Common myeloid progenitor, CD34-positive (primary cell): ENCODE measurements around the gene TNIP2.
A peak's percentile ranks its signal among the peaks of the same experiment; 100 is the strongest.
"Not testable (repeated sequence)": the region's sequence is repeated elsewhere in the genome, so short reads cannot be mapped to it uniquely, and the experiment has no call there.

Experiments used
- CTCF ChIA-PET: fragments of 350-600 bp; sonication (Branson Sonifier 250); formaldehyde crosslinking; loops from one replicate; lab custom pipeline; 2021; ENCODE audit warnings: antibody characterized with exemption; lab: Charles Lee
- POLR2A ChIA-PET: fragments of 350-600 bp; sonication (Branson Sonifier 250); formaldehyde crosslinking; loops from one replicate; lab custom pipeline; 2021; ENCODE audit warnings: antibody characterized with exemption; lab: Charles Lee
- DNase-seq, 3 donors: peaks; one replicate each; pipeline versions ENCODE4 v3.0.0 to v3.0.0-alpha.2; 2013
- H3K27ac ChIP-seq, 2 experiments: 1 replicate in 1 of 2; 2 replicates in 1 of 2; pipeline ENCODE4 v1.7.0; 2013; ENCODE audit warnings: inconsistent platforms in 2 of 2, low read length in 2 of 2, mild to moderate bottlenecking in 2 of 2, low read depth in 1 of 2, moderate library complexity in 1 of 2; ENCODE audit not compliant: severe bottlenecking in 2 of 2, insufficient read depth in 1 of 2, poor library complexity in 1 of 2
- H3K27me3 ChIP-seq, 5 experiments: replicated peaks in 2 of 5; 1 replicate in 3 of 5; 2 replicates in 2 of 5; pipeline versions ENCODE4 v1.6.1 to v1.7.0; 2013; ENCODE audit warnings: low read length in 4 of 5, mild to moderate bottlenecking in 2 of 5, moderate library complexity in 2 of 5, inconsistent platforms in 1 of 5; ENCODE audit not compliant: insufficient read depth in 5 of 5, control insufficient read depth in 4 of 5
- H3K36me3 ChIP-seq, 4 experiments: 1 replicate in 2 of 4; 2 replicates in 2 of 4; pipeline versions ENCODE4 v1.6.1 to v1.7.0; 2013; ENCODE audit warnings: low read length in 3 of 4, control low read depth in 1 of 4, mild to moderate bottlenecking in 1 of 4; ENCODE audit not compliant: control insufficient read depth in 4 of 4, insufficient read depth in 4 of 4
- H3K4me1 ChIP-seq, 4 experiments: 1 replicate in 3 of 4; 2 replicates in 1 of 4; pipeline versions ENCODE4 v1.6.1 to v1.7.1; 2013; ENCODE audit warnings: low read length in 3 of 4, mild to moderate bottlenecking in 3 of 4, control low read depth in 1 of 4, inconsistent platforms in 1 of 4, moderate library complexity in 1 of 4; ENCODE audit not compliant: control insufficient read depth in 4 of 4, insufficient read depth in 4 of 4; ENCODE audit errors: control extremely low read depth in 1 of 4
- H3K4me3 ChIP-seq, 7 experiments: 1 replicate in 4 of 7; 2 replicates in 3 of 7; pipeline versions ENCODE4 v1.5.1 to v1.7.0; 2013; ENCODE audit warnings: mild to moderate bottlenecking in 7 of 7, low read length in 6 of 7, moderate library complexity in 6 of 7, inconsistent platforms in 2 of 7, low read depth in 2 of 7, control low read depth in 1 of 7; ENCODE audit not compliant: insufficient read depth in 4 of 7, control insufficient read depth in 1 of 7; ENCODE audit errors: extremely low read depth in 1 of 7
- H3K9me3 ChIP-seq, 5 experiments: 1 replicate in 4 of 5; 2 replicates in 1 of 5; pipeline versions ENCODE4 v1.6.1 to v1.7.1; 2013; ENCODE audit warnings: low read length in 4 of 5, mild to moderate bottlenecking in 2 of 5, inconsistent platforms in 1 of 5, low read depth in 1 of 5, moderate library complexity in 1 of 5; ENCODE audit not compliant: control insufficient read depth in 4 of 5, insufficient read depth in 2 of 5; ENCODE audit errors: control extremely low read depth in 1 of 5
- WGBS: methylation state at CpG from one replicate; pipeline ENCODE4 v1.1.5; 2013; ENCODE audit not compliant: insufficient coverage; 5-methylcytosine and 5-hydroxymethylcytosine counted together

The TNIP2 gene

GRCh38 chr4:2785613-2786012, 29.5 kb upstream of the TNIP2 start:
- peaks cover 0 to 48% (median 42%) of the 10 kb centered on the region in 4 experiments for H3K4me1 ChIP-seq
- 60% methylated on average over 1 of the region's 4 CpGs for WGBS
- peaks cover 0 to 6% (median 0%) of the 10 kb centered on the region in 5 experiments for H3K9me3 ChIP-seq
- H3K36me3 ChIP-seq, result no peaks in the 10 kb centered on the region
- no peaks in the 10 kb centered on the region for H3K27me3 ChIP-seq
- no peak overlapping the region for H3K27ac ChIP-seq
- H3K4me3 ChIP-seq, result no peak overlapping the region
- CTCF ChIA-PET, result interaction anchor here (0.8 to 3.1 kb wide), 7 partner anchors 9 to 59 kb away, joined by 3 to 23 read pairs (median 4); no protein-coding TSS in a partner anchor
- POLR2A ChIA-PET, result no interaction called here
- peak in 2 of 3 donors; percentile 46 to 56 for DNase-seq

GRCh38 chr4:2783790-2784189, 27.7 kb upstream of the TNIP2 start:
- no peaks in the 10 kb centered on the region for H3K27me3 ChIP-seq
- H3K36me3 ChIP-seq, result no peaks in the 10 kb centered on the region
- H3K9me3 ChIP-seq, result peaks cover 0 to 6% (median 0%) of the 10 kb centered on the region in 5 experiments
- no CpG with 5 or more reads among the region's 4 CpGs for WGBS
- no peak for DNase-seq
- POLR2A ChIA-PET, result interaction anchor here (1.4 kb wide), 1 partner anchor 21 kb away, joined by 4 read pairs; no protein-coding TSS in a partner anchor
- no peak overlapping the region for H3K4me3 ChIP-seq
- H3K27ac ChIP-seq, result no peak overlapping the region
- CTCF ChIA-PET, result interaction anchor here (1.0 to 1.4 kb wide), 2 partner anchors 13 to 171 kb away, joined by 3 read pairs; no protein-coding TSS in a partner anchor
- peaks cover 0 to 36% (median 34%) of the 10 kb centered on the region in 4 experiments for H3K4me1 ChIP-seq

GRCh38 chr4:2781911-2782310, 25.8 kb upstream of the TNIP2 start:
- peaks cover 0 to 19% (median 16%) of the 10 kb centered on the region in 4 experiments for H3K4me1 ChIP-seq
- ChIA-PET CTCF (interaction anchor here (1.2 to 1.4 kb wide), 3 partner anchors 14 to 56 kb away, joined by 3 read pairs; no protein-coding TSS in a partner anchor), POLR2A (interaction anchor here (0.6 kb wide), 1 partner anchor 18 kb away, joined by 3 read pairs; no protein-coding TSS in a partner anchor)
- no peak overlapping the region for H3K4me3 ChIP-seq
- H3K27ac ChIP-seq, result no peak overlapping the region
- peaks cover 0 to 6% (median 0%) of the 10 kb centered on the region in 5 experiments for H3K9me3 ChIP-seq
- no peaks in the 10 kb centered on the region for H3K36me3 ChIP-seq
- 94% methylated on average over 4 of the region's 10 CpGs for WGBS
- no peaks in the 10 kb centered on the region for H3K27me3 ChIP-seq
- DNase-seq, result no peak

GRCh38 chr4:2780643-2781042, 24.5 kb upstream of the TNIP2 start:
- DNase-seq, H3K9me3 ChIP-seq, H3K4me3 ChIP-seq, H3K27me3 ChIP-seq, H3K27ac ChIP-seq, H3K36me3 ChIP-seq, H3K4me1 ChIP-seq: not testable (repeated sequence)
- POLR2A ChIA-PET, result interaction anchor here (0.6 kb wide), 1 partner anchor 20 kb away, joined by 4 read pairs; no protein-coding TSS in a partner anchor
- CTCF ChIA-PET, result interaction anchor here (0.6 to 1.2 kb wide), 2 partner anchors 17 kb away, joined by 3 read pairs; no protein-coding TSS in a partner anchor
- 100% methylated on average over 1 of the region's 5 CpGs for WGBS

GRCh38 chr4:2771264-2771663, 15.1 kb upstream of the TNIP2 start:
- WGBS, result 100% methylated on average over 1 of the region's 3 CpGs
- no peaks in the 10 kb centered on the region for H3K27me3 ChIP-seq
- H3K4me3 ChIP-seq, result peak overlapping the region in 1 of 7 experiments; percentile 36
- ChIA-PET CTCF (interaction anchor here (0.7 to 1.9 kb wide), 6 partner anchors 9 to 164 kb away, joined by 3 to 5 read pairs (median 3); no protein-coding TSS in a partner anchor), POLR2A (no interaction called here)
- DNase-seq, result peak in 1 of 3 donors; percentile 45
- no peaks in the 10 kb centered on the region for H3K36me3 ChIP-seq
- peaks cover 0 to 2% (median 0%) of the 10 kb centered on the region in 5 experiments for H3K9me3 ChIP-seq
- peaks cover 4 to 16% (median 12%) of the 10 kb centered on the region in 4 experiments for H3K4me1 ChIP-seq
- H3K27ac ChIP-seq, result peak overlapping the region in 1 of 2 experiments; percentile 44

- H3K36me3 ChIP-seq, result no peaks in the 10 kb centered on the region
- H3K27ac ChIP-seq, result no peak overlapping the region
- ChIA-PET CTCF (no interaction called here), POLR2A (no interaction called here)
- no peak for DNase-seq
- peaks cover 4 to 18% (median 16%) of the 10 kb centered on the region in 4 experiments for H3K4me1 ChIP-seq
- H3K27me3 ChIP-seq, result no peaks in the 10 kb centered on the region
- H3K4me3 ChIP-seq, result no peak overlapping the region
- peaks cover 0 to 2% (median 0%) of the 10 kb centered on the region in 5 experiments for H3K9me3 ChIP-seq
- 95% methylated on average over 9 of the region's 15 CpGs for WGBS
Observed at GRCh38 chr4:2768921-2769336, 12.8 kb upstream of the TNIP2 start.

GRCh38 chr4:2768124-2768523, 12.0 kb upstream of the TNIP2 start:
- Histone ChIP-seq H3K4me1 (peaks cover 4 to 25% (median 19%) of the 10 kb centered on the region in 4 experiments), H3K4me3 (no peak overlapping the region), H3K36me3 (no peaks in the 10 kb centered on the region), H3K27me3 (no peaks in the 10 kb centered on the region), H3K27ac (no peak overlapping the region), H3K9me3 (peaks cover 0 to 2% (median 0%) of the 10 kb centered on the region in 5 experiments)
- CTCF ChIA-PET, result interaction anchor here (0.8 to 3.2 kb wide), 3 partner anchors 14 to 34 kb away, joined by 3 to 7 read pairs (median 3); no protein-coding TSS in a partner anchor
- WGBS, result 99% methylated on average over 8 of the region's 9 CpGs
- DNase-seq, result no peak
- POLR2A ChIA-PET, result no interaction called here
